ENCODE measurements around the gene GOT2.

DNA sequence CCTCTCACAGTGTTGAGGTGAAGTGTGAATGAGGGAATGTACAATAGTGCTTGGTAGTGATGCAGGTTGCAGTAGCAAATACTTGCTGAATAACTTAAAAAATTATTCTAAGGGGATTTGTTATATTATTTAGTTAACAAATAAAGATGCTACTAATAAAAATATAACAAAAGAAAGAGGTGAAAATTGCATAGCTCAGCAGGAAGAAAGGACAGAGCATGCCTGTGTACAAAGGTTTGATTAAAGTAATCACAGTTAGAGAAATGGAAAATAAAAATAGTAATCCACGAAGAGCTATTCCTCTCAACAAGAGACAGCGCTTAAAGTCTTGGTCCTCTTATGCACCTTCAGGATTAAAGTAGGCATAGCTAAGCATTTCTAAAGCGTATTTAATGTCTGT is 11.0 kb downstream of the GOT2 start:
- TF ChIP-seq, protein P1, sequence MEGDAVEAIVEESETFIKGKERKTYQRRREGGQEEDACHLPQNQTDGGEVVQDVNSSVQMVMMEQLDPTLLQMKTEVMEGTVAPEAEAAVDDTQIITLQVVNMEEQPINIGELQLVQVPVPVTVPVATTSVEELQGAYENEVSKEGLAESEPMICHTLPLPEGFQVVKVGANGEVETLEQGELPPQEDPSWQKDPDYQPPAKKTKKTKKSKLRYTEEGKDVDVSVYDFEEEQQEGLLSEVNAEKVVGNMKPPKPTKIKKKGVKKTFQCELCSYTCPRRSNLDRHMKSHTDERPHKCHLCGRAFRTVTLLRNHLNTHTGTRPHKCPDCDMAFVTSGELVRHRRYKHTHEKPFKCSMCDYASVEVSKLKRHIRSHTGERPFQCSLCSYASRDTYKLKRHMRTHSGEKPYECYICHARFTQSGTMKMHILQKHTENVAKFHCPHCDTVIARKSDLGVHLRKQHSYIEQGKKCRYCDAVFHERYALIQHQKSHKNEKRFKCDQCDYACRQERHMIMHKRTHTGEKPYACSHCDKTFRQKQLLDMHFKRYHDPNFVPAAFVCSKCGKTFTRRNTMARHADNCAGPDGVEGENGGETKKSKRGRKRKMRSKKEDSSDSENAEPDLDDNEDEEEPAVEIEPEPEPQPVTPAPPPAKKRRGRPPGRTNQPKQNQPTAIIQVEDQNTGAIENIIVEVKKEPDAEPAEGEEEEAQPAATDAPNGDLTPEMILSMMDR (IDR thresholded peaks at IDR 0.05): no peak
- TF ChIP-seq, protein P2, sequence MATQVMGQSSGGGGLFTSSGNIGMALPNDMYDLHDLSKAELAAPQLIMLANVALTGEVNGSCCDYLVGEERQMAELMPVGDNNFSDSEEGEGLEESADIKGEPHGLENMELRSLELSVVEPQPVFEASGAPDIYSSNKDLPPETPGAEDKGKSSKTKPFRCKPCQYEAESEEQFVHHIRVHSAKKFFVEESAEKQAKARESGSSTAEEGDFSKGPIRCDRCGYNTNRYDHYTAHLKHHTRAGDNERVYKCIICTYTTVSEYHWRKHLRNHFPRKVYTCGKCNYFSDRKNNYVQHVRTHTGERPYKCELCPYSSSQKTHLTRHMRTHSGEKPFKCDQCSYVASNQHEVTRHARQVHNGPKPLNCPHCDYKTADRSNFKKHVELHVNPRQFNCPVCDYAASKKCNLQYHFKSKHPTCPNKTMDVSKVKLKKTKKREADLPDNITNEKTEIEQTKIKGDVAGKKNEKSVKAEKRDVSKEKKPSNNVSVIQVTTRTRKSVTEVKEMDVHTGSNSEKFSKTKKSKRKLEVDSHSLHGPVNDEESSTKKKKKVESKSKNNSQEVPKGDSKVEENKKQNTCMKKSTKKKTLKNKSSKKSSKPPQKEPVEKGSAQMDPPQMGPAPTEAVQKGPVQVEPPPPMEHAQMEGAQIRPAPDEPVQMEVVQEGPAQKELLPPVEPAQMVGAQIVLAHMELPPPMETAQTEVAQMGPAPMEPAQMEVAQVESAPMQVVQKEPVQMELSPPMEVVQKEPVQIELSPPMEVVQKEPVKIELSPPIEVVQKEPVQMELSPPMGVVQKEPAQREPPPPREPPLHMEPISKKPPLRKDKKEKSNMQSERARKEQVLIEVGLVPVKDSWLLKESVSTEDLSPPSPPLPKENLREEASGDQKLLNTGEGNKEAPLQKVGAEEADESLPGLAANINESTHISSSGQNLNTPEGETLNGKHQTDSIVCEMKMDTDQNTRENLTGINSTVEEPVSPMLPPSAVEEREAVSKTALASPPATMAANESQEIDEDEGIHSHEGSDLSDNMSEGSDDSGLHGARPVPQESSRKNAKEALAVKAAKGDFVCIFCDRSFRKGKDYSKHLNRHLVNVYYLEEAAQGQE (IDR thresholded peaks at IDR 0.05; ENCODE audit: low read depth, low read length): no peak
